SH-SY5Y (cell line): ENCODE data around the gene IQCN.

Experiments used
- GATA2 ChIP-seq: IDR thresholded peaks from 2 replicates; pipeline ENCODE4 v1.6.1; 2011; ENCODE audit warnings: mild to moderate bottlenecking, low read depth, low read length
- GATA3 ChIP-seq: IDR thresholded peaks from 2 replicates; pipeline ENCODE4 v1.6.1; 2011; ENCODE audit warnings: low read depth, mild to moderate bottlenecking, low read length, moderate library complexity

- no peak for TF ChIP-seq GATA2
- no peak for TF ChIP-seq GATA3
Measured at GRCh38 chr19:18274781-18275356, 617 bp upstream of the IQCN start.
